Lung (tissue), 12 donors: ENCODE data around the gene HTR3C. TPM values are rescaled to one million over a fixed set of nuclear protein-coding genes. Genes with fewer than 3 reads are reported as not detected.

ENCODE experiments used
- ATAC-seq: fragments of 200-7000 bp; cut with Tn5 transposase; one replicate; pipeline ENCODE4 v1.9.1; 2020; ENCODE audit warnings: moderate number of reproducible peaks; ENCODE audit not compliant: insufficient read depth, low FRiP score
- DNase-seq, 3 donors: peaks; one replicate each; pipeline ENCODE4 v3.0.0-alpha.2; 2013 to 2017
- H3K27ac ChIP-seq, 2 donors: one replicate each; pipeline ENCODE4 v1.5.1; 2013; ENCODE audit warnings: mild to moderate bottlenecking in 2 of 2, moderate library complexity in 2 of 2, control low read depth in 1 of 2, inconsistent platforms in 1 of 2, low read depth in 1 of 2, low read length in 1 of 2
- H3K27me3 ChIP-seq, 3 donors: one replicate each; pipeline ENCODE4 v1.5.1; 2013; ENCODE audit warnings: low read length in 2 of 3; ENCODE audit not compliant: control insufficient read depth in 3 of 3, insufficient read depth in 3 of 3
- H3K36me3 ChIP-seq, 4 donors: one replicate each; pipeline ENCODE4 v1.5.1; 2013; ENCODE audit warnings: low read length in 4 of 4, mild to moderate bottlenecking in 1 of 4, moderate library complexity in 1 of 4; ENCODE audit not compliant: control insufficient read depth in 4 of 4, insufficient read depth in 4 of 4
- H3K4me1 ChIP-seq, 5 donors: one replicate each; pipeline ENCODE4 v1.5.1; 2013; ENCODE audit warnings: low read length in 5 of 5, mild to moderate bottlenecking in 2 of 5, moderate library complexity in 1 of 5; ENCODE audit not compliant: control insufficient read depth in 5 of 5, insufficient read depth in 5 of 5
- H3K4me3 ChIP-seq: one replicate; pipeline ENCODE4 v1.5.1; 2013; ENCODE audit warnings: mild to moderate bottlenecking, control low read depth, moderate library complexity
- H3K9ac ChIP-seq, 2 donors: one replicate each; pipeline ENCODE4 v1.5.1; 2013; ENCODE audit warnings: low read length in 2 of 2, control low read depth in 1 of 2; ENCODE audit not compliant: insufficient read depth in 1 of 2
- H3K9me3 ChIP-seq, 4 donors: one replicate each; pipeline ENCODE4 v1.5.1; 2013; ENCODE audit warnings: low read length in 3 of 4, mild to moderate bottlenecking in 1 of 4, moderate library complexity in 1 of 4; ENCODE audit not compliant: control insufficient read depth in 4 of 4, insufficient read depth in 3 of 4
- CTCF ChIP-seq: IDR thresholded peaks from 2 replicates; pipeline ENCODE4 v1.5.1; 2012; ENCODE audit warnings: mild to moderate bottlenecking; ENCODE audit errors: control extremely low read depth, extremely low read depth
- WGBS, 2 donors: extraction: QIAGEN DNeasy Blood & Tissue Kit; methylation state at CpG; one replicate each; pipeline ENCODE4 v1.1.7; 2013; 5-methylcytosine and 5-hydroxymethylcytosine counted together
- polyA plus RNA-seq, 2 donors: library from polyadenylated mRNA; stranded (reverse); fragments of 200-250 nt; gene quantifications; one replicate each; pipeline ENCODE4 v1.2.1, GENCODE V29; 2013
- total RNA-seq, 2 donors: library from RNA; depleted of rRNA in 1 of 2; stranded (reverse); fragments of >200 nt in 1 of 2; gene quantifications; one replicate each; pipeline ENCODE4 v1.2.1, GENCODE V29; 2014 to 2021
- donor health status: control.
- donor health status: control.
- donor health status: Bipolar disorder and iron deficiency.
- donor health status: healthy.
- donor health status: DM: yes; HTN: yes; CAD: no.

Gene HTR3C
- total and polyA plus RNA-seq, 4 donors, result 0.09 to 0.47 (median 0.46) TPM; not detected in 1

GRCh38 chr3:184050217-184050847 lies 2.5 kb upstream of the HTR3C start:
- no peaks in the 10 kb centered on the region for H3K36me3 ChIP-seq
- H3K9me3 ChIP-seq, result no peaks in the 10 kb centered on the region
- no peak for DNase-seq
- no peaks in the 10 kb centered on the region for H3K4me1 ChIP-seq
- WGBS, 2 donors, result 69 to 77% methylated on average over 7 of the region's 7 CpGs
- no peak overlapping the region for H3K4me3 ChIP-seq
- no peak overlapping the region for H3K27ac ChIP-seq
- no peaks in the 10 kb centered on the region for H3K27me3 ChIP-seq
- no peak for ATAC-seq
- H3K9ac ChIP-seq, result no peak overlapping the region
- TF ChIP-seq CTCF, result no peak

DNA sequence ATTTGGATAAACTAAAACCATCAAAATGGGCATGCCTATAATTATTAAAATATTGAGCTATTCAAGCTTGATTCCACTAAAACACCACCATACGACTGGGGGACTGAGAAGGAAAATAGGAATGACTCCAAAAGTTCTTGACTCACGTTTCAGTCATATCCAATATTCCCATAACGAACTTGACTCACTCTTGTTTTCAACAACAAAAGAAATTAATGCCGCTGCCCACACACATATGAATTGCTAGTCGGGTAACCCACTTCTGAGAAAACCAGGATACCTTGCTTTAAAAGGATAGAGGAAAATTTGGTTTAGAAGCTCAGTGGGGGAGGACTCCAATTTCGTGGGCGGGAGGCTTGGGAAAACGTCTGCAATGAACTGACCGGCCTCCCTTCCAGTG lies 5.2 kb downstream of the HTR3C start:
- no peaks in the 10 kb centered on the region for H3K36me3 ChIP-seq
- H3K27ac ChIP-seq, result no peak overlapping the region
- H3K4me1 ChIP-seq, result no peaks in the 10 kb centered on the region
- WGBS, 2 donors, result 80 to 87% methylated on average over 9 of the region's 9 CpGs
- H3K4me3 ChIP-seq, result no peak overlapping the region
- H3K9me3 ChIP-seq, result no peaks in the 10 kb centered on the region
- TF ChIP-seq CTCF, result no peak
- no peak overlapping the region for H3K9ac ChIP-seq
- no peak for DNase-seq
- H3K27me3 ChIP-seq, result no peaks in the 10 kb centered on the region
- no peak for ATAC-seq

DNA sequence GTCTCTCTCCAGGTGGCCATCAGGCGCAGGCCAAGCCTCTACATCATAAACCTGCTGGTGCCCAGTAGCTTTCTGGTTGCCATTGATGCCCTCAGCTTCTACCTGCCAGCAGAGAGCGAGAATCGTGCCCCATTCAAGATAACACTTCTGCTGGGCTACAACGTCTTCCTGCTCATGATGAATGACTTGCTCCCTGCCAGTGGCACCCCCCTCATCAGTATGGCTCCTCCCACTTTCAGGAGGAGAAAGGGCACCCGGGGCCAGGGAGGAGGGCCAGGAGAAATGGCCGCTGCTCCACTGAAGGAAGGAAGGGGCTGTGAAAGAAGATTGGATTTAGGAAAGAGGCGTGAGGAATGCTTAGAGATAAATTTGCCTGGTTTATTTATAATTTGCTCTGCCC lies 6.6 kb downstream of the HTR3C start:
- Histone ChIP-seq H3K27ac (no peak overlapping the region), H3K9me3 (no peaks in the 10 kb centered on the region), H3K27me3 (no peaks in the 10 kb centered on the region), H3K9ac (no peak overlapping the region), H3K4me1 (no peaks in the 10 kb centered on the region), H3K36me3 (no peaks in the 10 kb centered on the region), H3K4me3 (no peak overlapping the region)
- no peak for TF ChIP-seq CTCF
- 46 to 49% methylated on average over 7 of the region's 7 CpGs for WGBS, 2 donors
- DNase-seq, result no peak
- ATAC-seq, result no peak

- Histone ChIP-seq H3K27me3 (no peaks in the 10 kb centered on the region), H3K9ac (no peak overlapping the region), H3K4me1 (no peaks in the 10 kb centered on the region), H3K27ac (no peak overlapping the region), H3K9me3 (no peaks in the 10 kb centered on the region), H3K36me3 (no peaks in the 10 kb centered on the region), H3K4me3 (no peak overlapping the region)
- TF ChIP-seq CTCF, result no peak
- DNase-seq (no peak), ATAC-seq (no peak)
These were observed 9.8 kb downstream of the HTR3C start for GRCh38 chr3:184062637-184063036.
